ENCODE measurements around the gene COTL1.

The COTL1 gene

DNA sequence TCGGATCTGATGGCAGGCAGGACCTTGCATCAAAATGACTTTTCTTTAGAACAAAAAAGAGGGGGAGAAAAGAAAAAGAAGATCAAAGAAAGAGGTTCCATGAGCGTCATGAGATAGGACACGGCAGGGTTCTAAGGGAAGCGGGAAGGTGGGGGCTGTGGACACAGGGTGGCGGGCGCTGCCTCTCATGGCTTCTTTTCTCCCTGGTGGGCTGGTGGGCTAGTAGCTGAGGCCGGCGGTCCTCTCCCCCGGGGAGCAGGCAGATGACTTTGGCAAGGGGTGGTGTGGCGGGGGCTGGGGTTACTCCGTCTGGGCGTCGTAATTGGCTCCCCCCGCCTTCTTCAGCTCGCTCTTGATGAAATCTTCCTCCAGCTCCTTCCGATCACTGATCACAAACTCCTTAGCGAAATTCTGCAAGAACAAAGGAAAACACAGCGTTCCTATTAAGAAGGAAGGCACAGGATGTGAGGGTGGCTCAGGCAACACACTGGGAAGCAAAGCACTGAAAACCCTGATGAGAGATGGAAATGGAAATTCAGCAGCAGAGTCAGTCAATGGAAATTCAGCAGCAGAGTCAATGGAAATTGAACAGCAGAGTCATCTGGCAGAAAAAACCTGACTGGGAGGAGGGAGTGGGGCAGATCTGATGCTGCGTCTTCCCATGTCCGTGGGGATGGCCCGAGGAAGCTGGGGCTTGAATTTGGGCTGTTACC, 51.2 kb downstream of the COTL1 start:
- Histone ChIP-seq H3K27ac (ENCODE audit: insufficient read depth in 1 of 2, low read depth in 1 of 2, low read length in 2 of 2, poor library complexity in 1 of 2, severe bottlenecking in 2 of 2) (no peak overlapping the region), H3K4me3 (ENCODE audit: control insufficient read depth in 1 of 7, extremely low read depth in 1 of 7, insufficient read depth in 4 of 7, low read depth in 2 of 7, low read length in 6 of 7) (no peak overlapping the region), H3K27me3 (replicated peaks in 2 of 5; ENCODE audit: control insufficient read depth in 4 of 5, insufficient read depth in 5 of 5, low read length in 4 of 5) (no peaks in the 10 kb centered on the region), H3K4me1 (ENCODE audit: control extremely low read depth in 1 of 4, control insufficient read depth in 4 of 4, insufficient read depth in 4 of 4, low read length in 3 of 4) (peaks cover 0 to 8% (median 0%) of the 10 kb centered on the region in 4 experiments), H3K9me3 (ENCODE audit: control extremely low read depth in 1 of 5, control insufficient read depth in 4 of 5, insufficient read depth in 2 of 5, low read depth in 1 of 5, low read length in 4 of 5) (peaks cover 0 to 13% (median 0%) of the 10 kb centered on the region in 5 experiments), H3K36me3 (ENCODE audit: control insufficient read depth in 4 of 4, insufficient read depth in 4 of 4, low read length in 3 of 4) (peaks cover 0 to 21% (median 3%) of the 10 kb centered on the region in 4 experiments)
- 95% methylated on average over 16 of the region's 21 CpGs for whole genome bisulfite sequencing (ENCODE audit: insufficient coverage)
- no peak for DNase-seq
- ChIA-PET POLR2A (interaction anchor here (0.6 kb wide), 1 partner anchor 1033 kb away, joined by 4 read pairs; no protein-coding TSS in a partner anchor), CTCF (no interaction called here)

DNA sequence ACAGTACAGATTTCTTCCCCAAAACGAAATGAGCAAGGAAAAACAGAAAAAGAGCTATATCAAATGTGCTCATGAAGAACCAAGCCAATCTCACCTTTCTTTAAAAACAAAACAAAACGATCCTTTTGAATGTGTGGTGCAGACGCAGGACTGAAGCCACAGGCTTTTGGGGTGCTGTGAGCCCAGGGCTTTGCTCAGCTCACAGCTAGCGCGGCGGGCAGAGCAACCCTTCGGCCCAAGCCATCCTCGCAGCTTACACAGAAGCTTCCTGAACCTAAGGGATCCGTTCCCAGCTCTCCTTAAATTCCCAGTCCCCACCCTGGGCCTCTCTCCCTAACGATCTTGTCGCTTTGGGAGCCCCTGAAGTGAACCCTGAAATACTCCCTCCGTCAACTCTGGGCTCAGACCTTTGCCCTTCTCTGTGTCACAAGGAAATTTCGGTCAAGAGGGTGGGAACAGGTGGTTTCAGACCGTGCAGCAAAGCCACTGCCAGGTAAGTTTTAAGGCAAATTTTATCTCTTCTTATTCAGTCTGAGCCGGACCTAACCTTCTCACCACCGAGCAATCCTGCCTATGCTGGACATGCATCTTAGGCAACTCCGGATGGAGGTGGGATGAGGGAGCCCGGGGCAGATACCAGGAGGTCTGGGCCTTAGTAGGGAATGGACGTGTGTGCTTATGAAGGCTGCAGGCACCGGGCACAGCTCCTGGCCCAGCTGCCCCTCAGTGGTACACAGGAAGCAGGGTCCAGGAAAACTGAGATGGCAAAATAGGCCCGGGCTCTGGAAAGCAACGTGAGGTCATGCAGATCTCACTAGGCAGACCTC, 52.0 kb downstream of the COTL1 start:
- peaks cover 0 to 8% (median 0%) of the 10 kb centered on the region in 4 experiments for H3K4me1 ChIP-seq (ENCODE audit: control extremely low read depth in 1 of 4, control insufficient read depth in 4 of 4, insufficient read depth in 4 of 4, low read length in 3 of 4)
- POLR2A ChIA-PET: interaction anchor here (0.6 kb wide), 1 partner anchor 215 kb away, joined by 3 read pairs; no protein-coding TSS in a partner anchor

DNA sequence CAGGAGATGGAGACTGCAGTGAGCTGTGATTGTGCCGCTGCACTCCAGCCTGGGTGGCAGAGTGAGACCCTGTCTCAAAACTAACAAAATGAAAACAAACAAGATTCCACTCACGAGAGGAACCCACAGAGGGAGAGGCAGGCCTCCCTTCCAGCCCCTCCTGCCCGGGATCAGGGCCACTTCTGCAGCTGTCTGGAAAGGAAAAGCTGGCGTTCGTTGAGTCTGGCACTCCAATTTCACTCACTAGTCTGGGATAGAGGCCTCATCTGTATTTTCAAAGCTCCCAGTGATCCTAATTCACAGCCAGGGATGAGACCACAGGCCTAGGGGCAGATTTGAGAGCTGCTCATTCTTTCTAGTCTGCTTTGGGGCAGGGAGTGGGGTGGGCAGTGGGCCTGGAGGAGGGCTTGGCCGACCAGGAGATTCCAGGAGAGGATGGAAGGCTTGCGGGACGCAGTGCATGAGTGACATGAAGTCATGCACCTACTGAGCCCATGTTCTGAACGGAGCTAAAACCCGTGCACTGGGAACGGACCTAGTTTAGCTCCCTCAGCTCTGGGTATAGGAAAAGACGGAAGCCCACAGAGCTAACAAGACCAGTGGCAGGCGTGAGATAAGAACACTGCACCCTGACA, 54.0 kb downstream of the COTL1 start:
- H3K4me3 ChIP-seq (ENCODE audit: control insufficient read depth in 1 of 7, extremely low read depth in 1 of 7, insufficient read depth in 4 of 7, low read depth in 2 of 7, low read length in 6 of 7): no peak overlapping the region
- DNase-seq: no peak

More for the DNA sequence above, 52.0 kb downstream of the COTL1 start:
- H3K36me3 ChIP-seq (ENCODE audit: control insufficient read depth in 4 of 4, insufficient read depth in 4 of 4, low read length in 3 of 4): peaks cover 0 to 14% (median 3%) of the 10 kb centered on the region in 4 experiments
- WGBS (ENCODE audit: insufficient coverage): 94% methylated on average over 16 of the region's 22 CpGs
- DNase-seq: no peak
- peaks cover 0 to 5% (median 0%) of the 10 kb centered on the region in 5 experiments for H3K9me3 ChIP-seq (ENCODE audit: control extremely low read depth in 1 of 5, control insufficient read depth in 4 of 5, insufficient read depth in 2 of 5, low read depth in 1 of 5, low read length in 4 of 5)
- no peaks in the 10 kb centered on the region for H3K27me3 ChIP-seq (replicated peaks in 2 of 5; ENCODE audit: control insufficient read depth in 4 of 5, insufficient read depth in 5 of 5, low read length in 4 of 5)
- CTCF ChIA-PET: no interaction called here
- H3K27ac ChIP-seq (ENCODE audit: insufficient read depth in 1 of 2, low read depth in 1 of 2, low read length in 2 of 2, poor library complexity in 1 of 2, severe bottlenecking in 2 of 2): no peak overlapping the region
- no peak overlapping the region for H3K4me3 ChIP-seq (ENCODE audit: control insufficient read depth in 1 of 7, extremely low read depth in 1 of 7, insufficient read depth in 4 of 7, low read depth in 2 of 7, low read length in 6 of 7)

DNA sequence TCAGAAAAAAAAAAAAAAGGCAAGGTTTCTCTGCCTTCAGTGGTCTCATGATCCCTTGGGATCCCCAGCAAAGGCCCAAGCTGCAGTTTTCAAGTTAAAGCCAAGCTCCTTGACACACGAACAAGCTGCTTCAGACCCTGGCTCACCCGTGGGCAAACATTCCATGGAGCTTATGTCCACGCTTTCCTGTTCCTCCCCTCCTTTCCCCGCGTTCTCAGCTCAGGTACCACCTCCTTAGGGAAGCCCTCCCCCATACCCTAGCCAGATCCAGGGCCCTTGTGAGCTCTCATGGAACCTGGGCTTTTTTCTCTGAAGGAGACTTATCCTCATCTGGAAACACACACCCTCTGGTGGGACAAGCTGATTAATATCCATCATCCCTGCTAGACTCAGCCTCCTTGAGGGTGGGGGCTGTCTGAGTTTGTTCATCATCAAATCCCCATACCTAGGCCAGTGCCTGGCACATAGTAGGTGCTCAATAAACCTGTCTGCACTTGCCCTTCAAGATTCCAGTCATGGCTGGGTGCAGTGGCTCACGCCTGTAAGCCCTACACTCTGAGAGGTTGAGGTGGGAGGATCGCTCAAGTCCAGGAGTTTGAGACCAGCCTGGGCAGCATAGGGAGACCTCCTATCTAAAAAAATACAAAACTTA, 54.7 kb downstream of the COTL1 start:
- Histone ChIP-seq H3K27ac (ENCODE audit: insufficient read depth in 1 of 2, low read depth in 1 of 2, low read length in 2 of 2, poor library complexity in 1 of 2, severe bottlenecking in 2 of 2) (no peak overlapping the region), H3K27me3 (replicated peaks in 2 of 5; ENCODE audit: control insufficient read depth in 4 of 5, insufficient read depth in 5 of 5, low read length in 4 of 5) (no peaks in the 10 kb centered on the region), H3K36me3 (ENCODE audit: control insufficient read depth in 4 of 4, insufficient read depth in 4 of 4, low read length in 3 of 4) (peaks cover 0 to 10% (median 3%) of the 10 kb centered on the region in 4 experiments), H3K4me1 (ENCODE audit: control extremely low read depth in 1 of 4, control insufficient read depth in 4 of 4, insufficient read depth in 4 of 4, low read length in 3 of 4) (peaks cover 0 to 4% (median 0%) of the 10 kb centered on the region in 4 experiments), H3K9me3 (ENCODE audit: control extremely low read depth in 1 of 5, control insufficient read depth in 4 of 5, insufficient read depth in 2 of 5, low read depth in 1 of 5, low read length in 4 of 5) (no peaks in the 10 kb centered on the region), H3K4me3 (ENCODE audit: control insufficient read depth in 1 of 7, extremely low read depth in 1 of 7, insufficient read depth in 4 of 7, low read depth in 2 of 7, low read length in 6 of 7) (no peak overlapping the region)
- CTCF ChIA-PET: interaction anchor here (1.5 to 1.6 kb wide), 2 partner anchors 9 to 50 kb away, joined by 3 to 4 read pairs; no protein-coding TSS in a partner anchor
- POLR2A ChIA-PET: no interaction called here
- no peak for DNase-seq
- WGBS (ENCODE audit: insufficient coverage): 90% methylated on average over 6 of the region's 7 CpGs

More for the DNA sequence above, 54.0 kb downstream of the COTL1 start:
- H3K9me3 ChIP-seq (ENCODE audit: control extremely low read depth in 1 of 5, control insufficient read depth in 4 of 5, insufficient read depth in 2 of 5, low read depth in 1 of 5, low read length in 4 of 5): no peaks in the 10 kb centered on the region
- CTCF ChIA-PET: interaction anchor here (1.5 kb wide), 1 partner anchor 8 kb away, joined by 3 read pairs; no protein-coding TSS in a partner anchor
- peaks cover 0 to 10% (median 3%) of the 10 kb centered on the region in 4 experiments for H3K36me3 ChIP-seq (ENCODE audit: control insufficient read depth in 4 of 4, insufficient read depth in 4 of 4, low read length in 3 of 4)
- 96% methylated on average over 12 of the region's 13 CpGs for WGBS (ENCODE audit: insufficient coverage)
- POLR2A ChIA-PET: interaction anchor here (0.8 kb wide), 1 partner anchor 51 kb away, joined by 4 read pairs; no protein-coding TSS in a partner anchor
- no peak overlapping the region for H3K27ac ChIP-seq (ENCODE audit: insufficient read depth in 1 of 2, low read depth in 1 of 2, low read length in 2 of 2, poor library complexity in 1 of 2, severe bottlenecking in 2 of 2)
- peaks cover 0 to 8% (median 0%) of the 10 kb centered on the region in 4 experiments for H3K4me1 ChIP-seq (ENCODE audit: control extremely low read depth in 1 of 4, control insufficient read depth in 4 of 4, insufficient read depth in 4 of 4, low read length in 3 of 4)
- H3K27me3 ChIP-seq (replicated peaks in 2 of 5; ENCODE audit: control insufficient read depth in 4 of 5, insufficient read depth in 5 of 5, low read length in 4 of 5): no peaks in the 10 kb centered on the region

DNA sequence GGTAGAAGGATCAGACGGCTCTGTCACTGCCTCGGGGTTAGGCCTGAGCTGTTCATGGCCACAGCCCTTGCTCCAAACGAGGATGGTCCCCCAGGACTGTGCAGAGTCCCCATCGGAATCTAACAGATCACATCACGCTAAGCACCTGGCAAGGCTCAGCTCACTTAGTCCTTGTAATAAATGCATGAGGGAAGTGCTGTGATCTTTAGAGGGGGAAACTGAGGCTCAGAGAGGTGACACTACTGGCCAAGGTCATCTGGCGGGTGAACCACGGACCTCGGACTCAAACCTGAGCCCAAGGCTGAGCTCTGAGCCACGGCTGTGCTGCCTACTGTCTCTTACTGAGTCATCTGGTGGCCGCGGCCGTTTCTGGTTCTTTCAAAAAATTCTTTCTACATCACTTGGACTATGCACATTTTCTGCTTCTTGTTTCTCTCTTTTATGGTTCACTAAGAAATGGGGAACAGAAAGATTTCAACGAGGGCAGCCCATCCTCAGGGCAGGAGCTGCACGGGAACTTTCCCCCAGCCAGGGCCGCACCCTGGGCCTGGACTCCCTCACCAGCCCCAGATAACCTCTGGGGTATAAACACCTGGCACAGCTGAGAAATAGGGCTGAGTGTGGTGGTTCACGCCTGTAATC, 55.6 kb downstream of the COTL1 start:
- no peaks in the 10 kb centered on the region for H3K27me3 ChIP-seq (replicated peaks in 2 of 5; ENCODE audit: control insufficient read depth in 4 of 5, insufficient read depth in 5 of 5, low read length in 4 of 5)
- no peak for DNase-seq
- CTCF ChIA-PET: interaction anchor here (1.3 to 1.6 kb wide), 3 partner anchors 10 to 49 kb away, joined by 3 to 4 read pairs (median 3); no protein-coding TSS in a partner anchor
- no peak overlapping the region for H3K27ac ChIP-seq (ENCODE audit: insufficient read depth in 1 of 2, low read depth in 1 of 2, low read length in 2 of 2, poor library complexity in 1 of 2, severe bottlenecking in 2 of 2)
- POLR2A ChIA-PET: no interaction called here
- no peak overlapping the region for H3K4me3 ChIP-seq (ENCODE audit: control insufficient read depth in 1 of 7, extremely low read depth in 1 of 7, insufficient read depth in 4 of 7, low read depth in 2 of 7, low read length in 6 of 7)
- H3K4me1 ChIP-seq (ENCODE audit: control extremely low read depth in 1 of 4, control insufficient read depth in 4 of 4, insufficient read depth in 4 of 4, low read length in 3 of 4): no peaks in the 10 kb centered on the region
- WGBS (ENCODE audit: insufficient coverage): 84% methylated on average over 14 of the region's 16 CpGs
- peaks cover 0 to 10% (median 3%) of the 10 kb centered on the region in 4 experiments for H3K36me3 ChIP-seq (ENCODE audit: control insufficient read depth in 4 of 4, insufficient read depth in 4 of 4, low read length in 3 of 4)
- H3K9me3 ChIP-seq (ENCODE audit: control extremely low read depth in 1 of 5, control insufficient read depth in 4 of 5, insufficient read depth in 2 of 5, low read depth in 1 of 5, low read length in 4 of 5): no peaks in the 10 kb centered on the region

DNA sequence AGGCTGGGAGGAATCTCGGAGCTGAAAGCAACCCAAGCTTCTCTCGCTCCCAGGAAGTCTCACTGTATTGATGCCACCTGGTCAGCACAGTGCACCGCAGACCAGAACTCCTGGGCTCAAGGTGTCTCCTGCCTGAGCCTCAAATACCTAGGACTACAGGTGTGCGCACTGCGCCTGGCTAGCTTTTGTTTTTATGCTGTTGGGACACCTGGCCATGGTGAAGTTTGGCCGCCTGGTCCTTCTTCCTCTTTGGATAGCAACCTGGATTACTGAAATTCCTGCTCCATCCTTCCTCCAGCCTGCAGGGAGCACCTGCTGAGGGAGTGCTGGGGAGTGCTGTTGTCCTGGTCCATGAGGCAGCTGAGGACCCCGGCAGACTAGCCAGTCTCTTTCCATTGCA, 56.6 kb downstream of the COTL1 start:
- DNase-seq: no peak
- Histone ChIP-seq H3K4me3 (ENCODE audit: control insufficient read depth in 1 of 7, extremely low read depth in 1 of 7, insufficient read depth in 4 of 7, low read depth in 2 of 7, low read length in 6 of 7) (no peak overlapping the region), H3K27me3 (replicated peaks in 2 of 5; ENCODE audit: control insufficient read depth in 4 of 5, insufficient read depth in 5 of 5, low read length in 4 of 5) (no peaks in the 10 kb centered on the region), H3K27ac (ENCODE audit: insufficient read depth in 1 of 2, low read depth in 1 of 2, low read length in 2 of 2, poor library complexity in 1 of 2, severe bottlenecking in 2 of 2) (no peak overlapping the region), H3K4me1 (ENCODE audit: control extremely low read depth in 1 of 4, control insufficient read depth in 4 of 4, insufficient read depth in 4 of 4, low read length in 3 of 4) (no peaks in the 10 kb centered on the region), H3K36me3 (ENCODE audit: control insufficient read depth in 4 of 4, insufficient read depth in 4 of 4, low read length in 3 of 4) (peaks cover 0 to 7% (median 3%) of the 10 kb centered on the region in 4 experiments), H3K9me3 (ENCODE audit: control extremely low read depth in 1 of 5, control insufficient read depth in 4 of 5, insufficient read depth in 2 of 5, low read depth in 1 of 5, low read length in 4 of 5) (no peaks in the 10 kb centered on the region)
- 94% methylated on average over 6 of the region's 7 CpGs for WGBS (ENCODE audit: insufficient coverage)
- ChIA-PET POLR2A (no interaction called here), CTCF (interaction anchor here (1.1 to 1.4 kb wide), 4 partner anchors 9 to 61 kb away, joined by 3 to 5 read pairs (median 4); no protein-coding TSS in a partner anchor)

All from common myeloid progenitor, CD34-positive (primary cell).